Vagina (tissue), 2 donors: Measurements from ENCODE around the gene LRRC36. TPM values are rescaled to one million over a fixed set of nuclear protein-coding genes. Genes with fewer than 3 reads are reported as not detected.
"Not testable (repeated sequence)": the region's sequence is repeated elsewhere in the genome, so short reads cannot be mapped to it uniquely, and the experiment has no call there.

Experiments
- DNase-seq, 2 donors: peaks; one replicate each; pipeline ENCODE4 v3.0.0-alpha.2; 2017; ENCODE audit errors: extremely low spot score in 2 of 2
- H3K27ac ChIP-seq: fragments of 200-600 bp; sonication (generic); one replicate; pipeline ENCODE4 v1.5.1; 2019
- H3K27me3 ChIP-seq: fragments of 200-600 bp; sonication (generic); one replicate; pipeline ENCODE4 v1.5.1; 2019
- H3K36me3 ChIP-seq, 2 donors: fragments of 200-600 bp; sonication (generic); one replicate each; pipeline ENCODE4 v1.5.1; 2017 to 2019
- H3K4me1 ChIP-seq: fragments of 200-600 bp; sonication (generic); one replicate; pipeline ENCODE4 v1.5.1; 2019
- H3K4me3 ChIP-seq, 2 donors: fragments of 200-600 bp; sonication (generic); 1 replicate in 1 of 2; 2 replicates in 1 of 2; pipeline ENCODE4 v1.5.1; 2016 to 2019
- H3K9me3 ChIP-seq: fragments of 200-600 bp; sonication (generic); one replicate; pipeline ENCODE4 v1.5.1; 2019
- CTCF ChIP-seq, 3 experiments: fragments of 450-650 bp in 2 of 3; fragments of 200-600 bp in 1 of 3; sonication (generic) in 1 of 3; IDR thresholded peaks; one replicate each; pipeline ENCODE4 v1.5.1; 2017 to 2019; ENCODE audit warnings: antibody characterized with exemption in 3 of 3, mild to moderate bottlenecking in 2 of 3, moderate library complexity in 2 of 3
- POLR2A ChIP-seq, 2 donors: fragments of 450-650 bp; IDR thresholded peaks; one replicate each; pipeline ENCODE4 v1.6.1; 2017; ENCODE audit warnings: antibody characterized with exemption in 2 of 2, mild to moderate bottlenecking in 2 of 2, moderate library complexity in 2 of 2
- POLR2AphosphoS5 ChIP-seq, 2 donors: sonication (generic); formaldehyde crosslinking; IDR thresholded peaks; one replicate each; pipeline ENCODE4 v1.9.0; 2017; ENCODE audit warnings: antibody characterized with exemption in 2 of 2, mild to moderate bottlenecking in 2 of 2, low read depth in 1 of 2; ENCODE audit not compliant: insufficient read depth in 1 of 2
- intact Hi-C: fragments of 100-400 bp; cut with DNase I; formaldehyde crosslinking; loops from one replicate; pipeline ENCODE4 v1.15.1; 2023
- total RNA-seq: library from RNA; depleted of rRNA; stranded (reverse); fragments of >200 nt; gene quantifications from one replicate; pipeline ENCODE4 v1.2.3, GENCODE V29; 2016

The LRRC36 gene
- total RNA-seq, 1 donor from 2014 or later: not detected

DNA sequence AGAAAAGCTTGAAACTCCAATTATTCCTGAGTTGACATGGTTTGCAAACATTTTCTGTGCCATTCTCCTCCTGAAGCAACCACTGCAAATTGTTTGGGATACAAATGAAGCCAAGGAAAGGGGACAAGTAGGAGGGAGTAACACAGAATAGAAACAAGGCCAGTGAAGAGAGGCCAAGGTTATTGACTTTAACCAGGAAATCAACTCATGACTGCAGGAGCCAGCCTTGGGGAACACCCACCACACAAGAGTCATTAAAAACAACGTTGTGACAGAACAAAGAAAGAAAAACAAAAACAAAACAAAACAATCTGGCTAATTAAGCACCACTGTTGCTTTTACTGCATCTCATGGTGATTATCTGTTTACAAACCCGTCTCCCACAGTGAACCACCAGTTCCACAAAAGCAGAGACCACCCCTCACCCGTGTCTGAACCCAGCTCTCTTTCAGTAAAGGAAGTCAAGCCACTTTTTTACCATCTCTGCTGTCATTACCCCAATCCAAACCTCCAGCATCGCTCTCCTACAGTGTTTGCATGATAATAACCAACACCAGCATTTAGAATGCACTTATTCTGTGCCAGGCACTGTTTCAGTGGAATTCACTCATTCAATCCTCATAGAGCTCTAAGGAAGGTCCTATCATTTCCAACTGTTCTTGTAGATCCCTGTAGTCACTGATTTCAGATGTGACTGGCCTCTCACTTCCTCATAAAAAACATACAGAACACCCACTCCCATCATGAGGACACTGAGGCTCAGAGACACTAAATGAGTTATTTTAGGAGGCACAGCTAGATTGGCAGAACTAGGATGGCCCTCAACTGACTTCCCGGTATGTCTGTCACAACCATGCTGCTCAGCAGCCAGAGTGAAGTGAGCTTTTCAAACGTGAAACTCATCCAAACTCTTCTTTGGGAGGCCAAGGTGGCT, 87.6 kb downstream of the LRRC36 start:
- Histone ChIP-seq H3K27me3 (no peaks in the 10 kb centered on the region), H3K9me3 (no peaks in the 10 kb centered on the region), H3K4me1 (peaks cover 30% of the 10 kb centered on the region), H3K36me3 (no peaks in the 10 kb centered on the region), H3K27ac (no peak overlapping the region), H3K4me3 (no peak overlapping the region)
- TF ChIP-seq POLR2AphosphoS5 (IDR thresholded peaks at IDR 0.05; ENCODE audit: insufficient read depth in 1 of 2, low read depth in 1 of 2) (no peak), POLR2A (IDR thresholded peaks at IDR 0.05) (no peak), CTCF (IDR thresholded peaks at IDR 0.05) (no peak)
- no peak for DNase-seq
- intact Hi-C loops: no loop called here

DNA sequence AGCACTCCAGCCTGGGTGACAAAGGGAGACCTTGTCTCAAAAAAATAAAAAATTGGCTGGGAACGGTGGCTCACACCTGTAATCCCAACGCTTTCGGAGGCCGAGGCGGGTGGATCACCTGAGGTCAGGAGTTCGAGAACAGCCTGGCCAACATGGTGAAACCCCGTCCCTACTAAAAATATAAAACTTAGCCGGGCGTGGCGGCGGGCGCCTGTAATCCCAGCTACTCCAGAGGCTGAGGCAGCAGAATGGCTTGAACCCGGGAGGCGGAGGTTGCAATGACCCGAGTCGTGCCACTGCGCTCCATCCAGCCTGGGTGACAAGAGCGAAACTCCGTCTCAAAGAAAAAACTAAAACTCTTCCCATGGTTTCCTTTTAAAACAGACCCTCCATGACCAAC, 88.8 kb downstream of the LRRC36 start:
- H3K36me3 ChIP-seq, H3K27me3 ChIP-seq, H3K9me3 ChIP-seq, intact Hi-C loops, DNase-seq: not testable (repeated sequence)
- Histone ChIP-seq H3K27ac (peak overlapping the region; percentile 73), H3K4me3 (peak overlapping the region; percentile 61 to 83), H3K4me1 (peaks cover 22% of the 10 kb centered on the region)

- Histone ChIP-seq H3K27ac (peak within 1 kb of the TSS; percentile 73), H3K4me1 (peaks cover 22% of the 10 kb centered on the region), H3K9me3 (no peaks in the 10 kb centered on the region), H3K4me3 (peak within 1 kb of the TSS; percentile 61 to 83), H3K27me3 (no peaks in the 10 kb centered on the region), H3K36me3 (no peaks in the 10 kb centered on the region)
- intact Hi-C loops: no loop called here
- DNase-seq: no peak
- peak in 1 of 2 donors; percentile 23 for TF ChIP-seq POLR2A (IDR thresholded peaks at IDR 0.05)
- TF ChIP-seq CTCF (IDR thresholded peaks at IDR 0.05): peak; percentile 60 to 72 (median 67)
- peak in 1 of 2 donors; percentile 65 for TF ChIP-seq POLR2AphosphoS5 (IDR thresholded peaks at IDR 0.05; ENCODE audit: insufficient read depth in 1 of 2, low read depth in 1 of 2)
Observed at GRCh38 chr16:67415872-67416793, 89.5 kb downstream of the LRRC36 start, which contains the start of gene ZDHHC1. TSS of gene ZDHHC1 (minus strand) at chr16:67416477. CDS start at chr16:67407775, 8,702 bp downstream.

DNA sequence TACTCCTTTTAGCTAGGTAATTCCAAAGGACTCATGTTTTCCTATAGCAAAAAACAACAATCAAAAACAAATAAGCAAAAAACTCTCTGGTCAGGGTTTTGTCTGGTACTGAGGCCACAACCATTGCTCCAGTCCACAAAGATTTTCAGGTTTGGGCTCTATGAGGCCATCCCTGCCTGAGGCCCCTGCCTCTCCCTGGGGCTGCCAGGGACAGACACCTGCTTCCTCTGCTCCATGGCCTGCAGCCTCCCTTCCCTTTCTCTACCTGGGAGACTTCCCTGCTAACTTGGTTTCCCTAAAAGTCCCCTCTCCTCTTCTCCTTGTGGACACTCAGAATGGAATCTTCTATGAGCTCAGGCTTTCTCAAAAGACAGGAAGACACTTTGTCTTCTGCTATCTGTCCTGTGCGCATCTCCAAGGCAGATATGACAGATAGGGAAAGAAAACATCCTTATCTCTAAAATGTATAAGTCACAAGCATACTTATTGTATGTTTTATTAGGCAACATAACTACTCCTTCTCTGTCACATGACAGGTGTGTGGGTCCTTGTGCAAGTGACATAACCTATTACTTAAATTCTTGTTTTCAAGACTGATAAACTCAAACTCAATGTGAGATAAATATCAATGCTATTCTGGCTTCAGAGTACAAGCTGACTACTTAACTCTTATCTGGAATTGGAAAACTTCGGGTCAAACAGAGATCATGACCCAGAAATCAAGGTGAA, 90.9 kb downstream of the LRRC36 start:
- intact Hi-C loops: no loop called here
- TF ChIP-seq POLR2A (IDR thresholded peaks at IDR 0.05) (no peak), POLR2AphosphoS5 (IDR thresholded peaks at IDR 0.05; ENCODE audit: insufficient read depth in 1 of 2, low read depth in 1 of 2) (no peak), CTCF (IDR thresholded peaks at IDR 0.05) (no peak)
- no peaks in the 10 kb centered on the region for H3K9me3 ChIP-seq
- H3K4me3 ChIP-seq: no peak overlapping the region
- H3K27ac ChIP-seq: no peak overlapping the region
- H3K27me3 ChIP-seq: no peaks in the 10 kb centered on the region
- no peaks in the 10 kb centered on the region for H3K36me3 ChIP-seq
- DNase-seq: no peak
- H3K4me1 ChIP-seq: peaks cover 22% of the 10 kb centered on the region

GRCh38 chr16:67419502-67419901, 92.9 kb downstream of the LRRC36 start:
- TF ChIP-seq POLR2AphosphoS5 (IDR thresholded peaks at IDR 0.05; ENCODE audit: insufficient read depth in 1 of 2, low read depth in 1 of 2) (no peak), POLR2A (IDR thresholded peaks at IDR 0.05) (no peak), CTCF (IDR thresholded peaks at IDR 0.05) (no peak)
- H3K4me3 ChIP-seq: no peak overlapping the region
- intact Hi-C loops: no loop called here
- H3K9me3 ChIP-seq: no peaks in the 10 kb centered on the region
- DNase-seq: no peak
- H3K4me1 ChIP-seq: peaks cover 15% of the 10 kb centered on the region
- H3K27ac ChIP-seq: no peak overlapping the region
- no peaks in the 10 kb centered on the region for H3K36me3 ChIP-seq
- H3K27me3 ChIP-seq: no peaks in the 10 kb centered on the region
